ENCODE data around the gene MB21D2.

MB21D2 gene

GRCh38 chr3:192831111-192831644, 86.5 kb downstream of the MB21D2 start:
- TF ChIP-seq GATA2 (IDR thresholded peaks at IDR 0.05; ENCODE audit: low read depth, low read length) (no peak), GATA3 (IDR thresholded peaks at IDR 0.05; ENCODE audit: low read depth, low read length) (no peak)

GRCh38 chr3:192830291-192831110, 87.2 kb downstream of the MB21D2 start:
- TF ChIP-seq GATA2 (IDR thresholded peaks at IDR 0.05; ENCODE audit: low read depth, low read length) (no peak), GATA3 (IDR thresholded peaks at IDR 0.05; ENCODE audit: low read depth, low read length) (no peak)

- TF ChIP-seq GATA3 (IDR thresholded peaks at IDR 0.05; ENCODE audit: low read depth, low read length), result no peak
- TF ChIP-seq GATA2 (IDR thresholded peaks at IDR 0.05; ENCODE audit: low read depth, low read length), result no peak
These were observed 89.6 kb downstream of the MB21D2 start for GRCh38 chr3:192827863-192828594.

DNA sequence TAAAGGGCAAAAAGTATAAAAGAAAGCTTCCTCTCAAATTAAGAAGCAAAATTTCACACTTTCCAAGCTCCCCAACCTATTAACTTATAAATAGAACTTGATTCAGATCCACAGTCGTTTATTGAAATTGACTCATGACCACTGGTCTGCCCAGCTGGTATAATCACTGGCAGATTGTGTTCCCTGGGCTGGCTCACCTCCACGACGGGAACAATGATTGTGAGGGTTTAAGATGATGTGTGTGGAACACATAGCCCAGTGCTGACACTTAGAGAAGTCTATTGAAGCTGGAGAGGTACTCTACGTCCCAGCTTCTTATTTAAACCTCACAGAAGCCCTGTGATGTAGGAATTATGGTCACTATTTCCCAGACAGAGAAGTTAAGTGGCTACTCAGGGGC, 90.4 kb downstream of the MB21D2 start:
- no peak for TF ChIP-seq GATA3 (IDR thresholded peaks at IDR 0.05; ENCODE audit: low read depth, low read length)
- TF ChIP-seq GATA2 (IDR thresholded peaks at IDR 0.05; ENCODE audit: low read depth, low read length), result no peak

DNA sequence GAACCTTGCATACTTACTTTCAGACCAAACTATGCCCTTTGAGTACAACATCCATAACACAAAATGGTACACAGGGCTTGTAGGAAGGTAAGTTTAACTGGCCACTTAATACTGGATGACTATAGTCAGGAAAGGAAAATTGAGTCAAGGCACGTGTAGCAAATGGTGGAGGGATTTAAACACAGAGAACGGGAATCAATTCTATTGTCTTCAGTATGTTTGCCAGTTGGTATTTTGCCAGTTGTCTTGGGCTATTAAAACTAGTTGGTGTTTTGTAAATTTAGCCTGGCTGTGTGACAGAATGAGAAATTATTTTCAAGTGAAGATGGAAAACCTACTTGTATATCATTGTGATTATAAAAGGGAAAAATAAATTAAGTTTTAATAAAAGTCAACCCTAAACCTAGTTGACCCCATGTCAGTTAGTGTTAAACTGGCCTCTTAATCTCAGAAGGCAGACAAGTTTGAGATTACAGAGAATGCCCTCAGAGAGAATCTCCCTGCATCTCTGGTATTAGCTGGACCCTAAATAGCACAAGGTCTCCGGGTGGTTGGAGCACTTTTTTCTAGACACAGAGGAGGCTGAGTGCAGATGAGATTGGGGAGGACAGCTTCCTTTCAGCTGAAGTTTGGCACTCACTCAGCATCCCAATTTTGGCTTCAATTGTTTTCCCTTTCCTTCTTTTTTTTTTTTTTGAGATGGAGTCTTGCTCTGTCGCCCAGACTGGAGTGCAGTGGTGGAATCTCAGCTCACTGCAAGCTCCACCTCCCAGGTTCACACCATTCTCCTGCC, 91.2 kb downstream of the MB21D2 start:
- TF ChIP-seq GATA3 (IDR thresholded peaks at IDR 0.05; ENCODE audit: low read depth, low read length), result no peak
- no peak for TF ChIP-seq GATA2 (IDR thresholded peaks at IDR 0.05; ENCODE audit: low read depth, low read length)

DNA sequence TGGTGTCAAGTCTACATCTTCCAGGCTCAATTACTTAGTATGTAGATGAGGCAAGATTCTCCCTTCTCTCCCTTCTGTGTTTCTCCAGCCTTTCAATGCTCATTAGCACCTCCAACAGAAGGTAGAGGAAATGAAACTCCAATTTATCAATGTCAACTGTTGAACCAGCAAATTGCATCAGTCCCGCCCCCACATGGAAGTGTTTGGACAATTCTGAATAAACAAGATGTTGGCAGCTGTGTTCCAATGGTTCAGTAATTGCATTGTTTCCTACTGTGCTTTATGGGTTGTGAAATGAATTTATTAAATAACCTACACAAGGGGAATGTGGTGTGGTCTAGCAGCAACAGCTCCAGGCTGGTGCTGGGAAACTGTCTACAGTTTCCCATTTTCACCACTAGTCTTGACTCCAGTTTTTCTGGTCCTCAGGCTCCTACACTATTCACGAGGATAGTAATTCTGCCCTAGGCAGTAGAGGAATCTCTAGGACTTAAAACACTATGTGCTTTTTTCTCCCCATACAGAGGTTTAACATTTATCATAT, 91.9 kb downstream of the MB21D2 start:
- TF ChIP-seq GATA2 (IDR thresholded peaks at IDR 0.05; ENCODE audit: low read depth, low read length), result no peak
- TF ChIP-seq GATA3 (IDR thresholded peaks at IDR 0.05; ENCODE audit: low read depth, low read length), result no peak

DNA sequence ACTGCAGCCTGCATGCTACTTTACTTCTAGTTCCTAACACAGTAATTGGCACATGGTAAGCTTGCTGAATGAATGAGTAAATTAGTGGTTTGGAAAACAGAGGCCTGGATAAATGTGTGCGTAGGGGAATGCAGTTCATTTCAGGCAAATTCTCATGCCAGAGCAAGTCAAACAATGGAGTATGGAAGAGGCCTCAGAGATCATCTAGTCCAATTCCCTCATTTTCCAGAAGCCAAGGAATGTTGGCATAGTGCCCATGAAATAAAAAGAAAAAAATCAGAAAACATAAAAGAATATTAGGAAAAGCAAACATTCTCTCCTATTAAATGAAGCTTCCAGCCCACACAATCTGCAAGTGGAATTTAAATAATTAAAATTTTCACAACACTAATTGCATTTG, 92.4 kb downstream of the MB21D2 start:
- TF ChIP-seq GATA3 (IDR thresholded peaks at IDR 0.05; ENCODE audit: low read depth, low read length), result no peak

- TF ChIP-seq GATA2 (IDR thresholded peaks at IDR 0.05; ENCODE audit: low read depth, low read length), result no peak
- no peak for TF ChIP-seq GATA3 (IDR thresholded peaks at IDR 0.05; ENCODE audit: low read depth, low read length)
These were observed 93.3 kb downstream of the MB21D2 start for GRCh38 chr3:192824313-192824712.

DNA sequence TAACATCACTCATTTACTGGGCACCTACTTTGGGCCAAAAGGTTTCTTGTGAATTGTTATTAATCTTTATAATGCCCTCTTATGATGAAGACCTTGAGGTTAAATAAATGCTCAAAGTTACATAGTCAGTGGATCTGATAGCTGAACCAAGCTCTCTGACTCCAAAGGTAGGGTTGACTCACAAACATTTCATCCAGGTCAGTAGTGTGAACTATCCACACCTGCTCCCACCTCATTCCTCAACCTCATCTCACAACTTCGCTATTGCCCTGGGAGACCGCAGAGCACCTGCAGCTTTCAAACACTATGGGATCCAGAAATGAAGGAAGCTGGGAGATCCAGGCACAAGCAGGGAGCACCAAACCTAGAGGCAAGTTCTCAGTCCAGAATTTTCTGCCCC, 96.5 kb downstream of the MB21D2 start:
- TF ChIP-seq GATA3 (IDR thresholded peaks at IDR 0.05; ENCODE audit: low read depth, low read length), result no peak
- TF ChIP-seq GATA2 (IDR thresholded peaks at IDR 0.05; ENCODE audit: low read depth, low read length), result no peak

- TF ChIP-seq GATA3 (IDR thresholded peaks at IDR 0.05; ENCODE audit: low read depth, low read length), result no peak
These were observed 97.5 kb downstream of the MB21D2 start for GRCh38 chr3:192820161-192820560.

- TF ChIP-seq GATA2 (IDR thresholded peaks at IDR 0.05; ENCODE audit: low read depth, low read length) (no peak), GATA3 (IDR thresholded peaks at IDR 0.05; ENCODE audit: low read depth, low read length) (no peak)
These were observed 98.6 kb downstream of the MB21D2 start for GRCh38 chr3:192819001-192819569.

- TF ChIP-seq GATA2 (IDR thresholded peaks at IDR 0.05; ENCODE audit: low read depth, low read length), result no peak
- no peak for TF ChIP-seq GATA3 (IDR thresholded peaks at IDR 0.05; ENCODE audit: low read depth, low read length)
These were observed 99.5 kb downstream of the MB21D2 start for GRCh38 chr3:192818126-192818525.

- TF ChIP-seq GATA3 (IDR thresholded peaks at IDR 0.05; ENCODE audit: low read depth, low read length) (no peak), GATA2 (IDR thresholded peaks at IDR 0.05; ENCODE audit: low read depth, low read length) (no peak)
These were observed 100.2 kb downstream of the MB21D2 start for GRCh38 chr3:192817506-192817905.

DNA sequence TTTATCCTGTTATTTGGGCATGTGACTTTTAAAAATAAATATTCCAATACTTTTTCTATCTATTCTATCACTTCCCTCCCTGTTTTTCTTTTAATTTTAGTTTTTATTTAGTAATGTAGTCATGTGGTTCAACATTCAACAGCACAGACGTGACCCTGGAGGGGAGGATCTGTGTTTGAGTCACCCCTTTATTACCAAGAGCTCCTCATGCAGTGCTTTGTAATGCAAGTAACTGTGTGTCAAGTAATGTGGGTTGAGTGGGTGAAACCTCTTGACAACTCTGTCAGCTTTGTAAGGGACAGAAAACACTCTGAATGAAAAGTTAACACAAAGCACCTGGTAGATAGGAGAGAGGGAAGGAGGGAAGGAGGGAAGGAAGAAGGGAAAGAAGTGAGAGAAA, 100.6 kb downstream of the MB21D2 start:
- TF ChIP-seq GATA3 (IDR thresholded peaks at IDR 0.05; ENCODE audit: low read depth, low read length), result no peak
- TF ChIP-seq GATA2 (IDR thresholded peaks at IDR 0.05; ENCODE audit: low read depth, low read length), result no peak

Data from SH-SY5Y (cell line).